GM12874 (cell line): ENCODE data around the gene GPATCH3.

Source experiments
- TF ChIP-seq, protein P1 (sequence below): IDR thresholded peaks from 2 replicates; pipeline ENCODE4 v1.5.1; 2011; ENCODE audit warnings: low read depth, mild to moderate bottlenecking, control low read depth, low read length, moderate library complexity; ENCODE audit not compliant: insufficient read depth

GPATCH3 gene

DNA sequence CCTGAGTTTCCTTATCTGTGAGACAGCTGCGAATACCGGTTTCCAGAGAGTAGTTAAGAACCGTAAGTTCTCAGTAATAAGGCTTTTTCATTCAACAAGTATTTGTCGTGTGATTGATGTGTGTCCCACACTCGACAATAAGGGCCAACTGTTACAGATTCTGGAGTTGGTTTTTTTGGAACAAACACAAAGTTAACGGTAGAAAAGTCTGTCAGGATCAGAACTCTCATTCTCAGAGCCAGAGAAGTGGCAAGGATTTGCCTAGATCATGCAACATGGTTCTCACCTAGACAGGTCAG, 22.1 kb upstream of the GPATCH3 start:
- TF ChIP-seq, protein P1, sequence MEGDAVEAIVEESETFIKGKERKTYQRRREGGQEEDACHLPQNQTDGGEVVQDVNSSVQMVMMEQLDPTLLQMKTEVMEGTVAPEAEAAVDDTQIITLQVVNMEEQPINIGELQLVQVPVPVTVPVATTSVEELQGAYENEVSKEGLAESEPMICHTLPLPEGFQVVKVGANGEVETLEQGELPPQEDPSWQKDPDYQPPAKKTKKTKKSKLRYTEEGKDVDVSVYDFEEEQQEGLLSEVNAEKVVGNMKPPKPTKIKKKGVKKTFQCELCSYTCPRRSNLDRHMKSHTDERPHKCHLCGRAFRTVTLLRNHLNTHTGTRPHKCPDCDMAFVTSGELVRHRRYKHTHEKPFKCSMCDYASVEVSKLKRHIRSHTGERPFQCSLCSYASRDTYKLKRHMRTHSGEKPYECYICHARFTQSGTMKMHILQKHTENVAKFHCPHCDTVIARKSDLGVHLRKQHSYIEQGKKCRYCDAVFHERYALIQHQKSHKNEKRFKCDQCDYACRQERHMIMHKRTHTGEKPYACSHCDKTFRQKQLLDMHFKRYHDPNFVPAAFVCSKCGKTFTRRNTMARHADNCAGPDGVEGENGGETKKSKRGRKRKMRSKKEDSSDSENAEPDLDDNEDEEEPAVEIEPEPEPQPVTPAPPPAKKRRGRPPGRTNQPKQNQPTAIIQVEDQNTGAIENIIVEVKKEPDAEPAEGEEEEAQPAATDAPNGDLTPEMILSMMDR: no peak

DNA sequence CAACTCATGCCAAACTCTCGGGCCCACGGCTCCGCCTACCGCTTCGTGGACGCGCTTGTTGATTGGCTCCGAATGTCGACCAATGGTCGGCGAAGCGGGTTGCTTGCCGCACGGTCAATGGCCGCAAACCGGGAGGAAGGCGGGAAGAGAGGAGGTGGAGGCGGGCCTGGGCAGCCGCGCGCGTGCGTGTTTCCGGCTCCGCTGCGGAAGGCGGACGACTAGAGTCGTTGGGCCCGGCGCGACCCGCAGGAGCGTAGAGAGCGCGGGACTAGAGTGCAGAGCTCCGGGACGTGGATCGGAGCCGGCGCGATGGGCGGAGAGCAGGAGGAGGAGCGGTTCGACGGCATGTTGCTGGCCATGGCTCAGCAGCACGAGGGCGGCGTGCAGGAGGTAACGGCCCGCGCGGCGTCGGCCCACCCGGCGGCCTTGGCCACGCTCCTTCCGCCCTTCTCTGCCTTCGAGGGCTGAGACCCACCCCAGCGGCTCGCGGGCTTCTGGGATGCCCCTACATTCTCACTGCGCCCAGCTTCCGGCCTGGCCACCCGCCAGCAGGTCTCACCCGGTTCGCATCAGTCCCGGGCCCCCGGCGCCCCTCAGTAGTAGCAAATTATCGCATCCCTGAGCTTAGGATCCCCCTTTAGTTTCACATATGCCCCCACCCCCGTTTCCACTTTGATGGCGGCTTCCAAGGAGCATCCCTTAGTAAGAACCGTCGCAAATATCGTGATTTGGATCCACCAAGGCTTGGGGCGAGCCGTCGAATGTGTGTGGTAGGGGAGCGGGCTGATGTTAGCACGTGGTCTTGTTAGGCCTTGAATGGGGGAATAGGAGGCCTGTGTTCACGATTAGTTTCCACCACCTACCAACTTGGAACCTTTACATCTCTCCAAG, 21.5 kb upstream of the GPATCH3 start, which contains the start of gene NUDC:
Gene NUDC (plus strand): TSS at position 204 of the 891 bp plus-strand sequence. CDS start 106 bp downstream, at position 310.
- TF ChIP-seq, protein P1: no peak

DNA sequence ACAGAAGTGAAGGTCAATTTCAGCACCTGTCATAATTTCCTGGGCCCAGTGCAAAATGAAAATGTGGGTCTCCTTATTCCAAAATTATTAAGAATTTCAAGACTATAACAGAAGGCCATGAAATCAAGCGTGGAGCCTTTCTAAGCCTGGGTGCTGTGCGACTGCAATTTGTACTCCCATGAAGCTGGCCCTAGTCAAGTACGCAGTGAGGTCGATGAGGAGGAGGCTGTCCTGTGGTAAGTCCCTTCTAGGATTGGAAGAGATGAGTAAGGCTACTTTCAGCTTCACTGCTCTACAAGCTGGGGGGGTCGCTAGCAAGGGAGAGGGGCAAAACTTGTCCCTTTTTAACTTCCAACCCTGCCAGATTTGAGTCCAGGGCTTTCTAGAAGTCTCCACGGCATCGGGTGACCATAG, 20.9 kb upstream of the GPATCH3 start:
- TF ChIP-seq, protein P1: no peak

GRCh38 chr1:26915204-26915842, 15.1 kb upstream of the GPATCH3 start:
- TF ChIP-seq, protein P1: no peak

DNA sequence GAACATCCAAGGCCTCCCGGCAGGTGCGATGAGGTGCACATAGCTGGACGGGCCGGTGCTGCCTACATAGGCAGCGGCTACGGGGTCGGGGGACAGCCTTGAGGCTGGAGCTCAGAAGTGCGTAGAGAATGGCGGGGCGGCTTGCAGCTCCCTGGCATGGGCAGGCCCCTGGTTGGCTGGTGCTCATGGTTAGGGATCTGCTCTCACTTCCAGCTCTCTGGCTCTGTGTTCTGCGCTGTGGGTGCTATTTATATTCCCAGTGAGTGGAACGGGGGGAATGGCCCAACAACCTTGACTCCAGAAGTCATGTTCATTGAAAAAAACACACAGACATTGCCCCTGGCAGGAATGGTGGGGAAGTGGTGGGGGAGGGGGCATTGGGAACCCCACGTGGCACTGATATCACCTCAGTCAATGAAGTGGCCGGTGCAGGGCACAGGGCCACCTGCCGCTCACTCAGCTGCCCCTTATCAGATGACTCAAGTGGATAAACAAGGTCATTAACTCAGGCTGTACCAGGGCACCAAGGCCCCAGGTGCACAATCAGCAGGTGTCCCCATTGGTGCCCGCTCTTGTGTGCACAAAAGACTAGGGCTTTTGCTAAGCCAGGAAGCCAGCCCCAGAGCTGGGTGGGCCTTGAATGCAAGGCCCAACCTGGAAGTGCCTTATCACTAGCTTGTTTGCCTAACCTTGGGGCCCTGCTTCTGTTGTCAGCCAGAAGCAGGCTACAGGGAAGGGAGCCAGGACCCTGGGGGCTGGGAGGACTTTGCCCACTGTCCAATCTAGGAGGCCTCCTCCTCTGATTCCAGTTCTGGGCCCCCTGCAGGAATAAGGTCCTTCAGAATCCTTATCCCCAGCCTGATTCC, 13.7 kb upstream of the GPATCH3 start, which contains the start of gene NR0B2:
Gene NR0B2 (minus strand): TSS at position 222 of the 866 bp plus-strand sequence. CDS start 35 bp downstream, at position 187.
- TF ChIP-seq, protein P1: no peak

DNA sequence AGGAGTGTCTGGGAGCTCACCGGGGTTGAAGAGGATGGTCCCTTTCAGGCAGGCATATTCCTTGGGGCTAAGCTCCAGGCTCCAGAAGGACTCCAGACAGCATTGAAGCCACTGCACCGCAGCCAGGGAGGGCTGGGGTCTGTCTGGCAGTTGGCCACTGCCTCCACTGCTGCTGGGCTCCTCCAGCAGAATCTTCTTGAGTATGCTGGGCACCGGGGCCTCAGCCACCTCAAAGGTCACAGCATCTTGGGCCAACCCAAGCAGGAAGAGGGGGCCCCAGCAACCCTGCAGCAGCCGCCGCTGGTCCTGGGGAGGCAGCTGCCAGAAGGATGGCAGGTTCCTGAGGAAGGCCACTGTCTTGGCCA, 13.1 kb upstream of the GPATCH3 start:
- TF ChIP-seq, protein P1: no peak

DNA sequence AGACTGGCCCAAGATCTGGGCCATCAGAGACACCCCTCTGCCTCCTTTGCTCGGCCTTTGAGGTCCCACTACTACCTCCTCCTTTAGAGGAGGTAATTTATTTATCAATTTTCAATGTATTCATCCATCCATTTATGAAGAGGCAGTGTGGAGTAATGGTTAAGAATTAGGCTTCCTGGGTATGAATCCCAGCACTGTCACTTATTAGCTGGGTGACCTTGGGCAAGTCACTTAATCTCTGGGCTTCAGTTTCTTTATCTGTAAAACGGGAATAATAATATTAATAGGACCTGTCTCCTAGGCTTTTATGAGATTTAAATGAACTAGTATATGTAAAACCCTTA, 11.9 kb upstream of the GPATCH3 start:
- TF ChIP-seq, protein P1: no peak
